Breast epithelium (tissue), 3 donors: ENCODE measurements around the gene NCR3LG1.

Experiments used
- CTCF ChIP-seq, 3 donors: fragments of 450-650 bp; IDR thresholded peaks; one replicate each; pipeline ENCODE4 v1.5.1; 2016 to 2017; ENCODE audit warnings: antibody characterized with exemption in 3 of 3, mild to moderate bottlenecking in 3 of 3, moderate library complexity in 3 of 3
- POLR2A ChIP-seq: fragments of 450-650 bp; IDR thresholded peaks from one replicate; pipeline ENCODE4 v1.6.1; 2016; ENCODE audit warnings: antibody characterized with exemption, mild to moderate bottlenecking, moderate library complexity

- TF ChIP-seq CTCF (IDR thresholded peaks at IDR 0.05) (no peak), POLR2A (no peak)
Observed at GRCh38 chr11:17400048-17400775, 48.6 kb downstream of the NCR3LG1 start.
